K562 (cell line): ENCODE results near the gene ATF4. TPM values are rescaled to one million over a fixed set of nuclear protein-coding genes. Genes with fewer than 3 reads are reported as not detected.

ENCODE experiments used
- ASH1L ChIP-seq: fragments of 450-650 bp; IDR thresholded peaks from 2 replicates; pipeline ENCODE4 v1.6.1; 2018; ENCODE audit warnings: borderline replicate concordance, mild to moderate bottlenecking, low read depth; ENCODE audit not compliant: partially characterized antibody
- GATAD2A ChIP-seq: fragments of 450-650 bp; IDR thresholded peaks from 2 replicates; pipeline ENCODE4 v1.6.1; 2017
- HCFC1 ChIP-seq: IDR thresholded peaks from 2 replicates; pipeline ENCODE4 v1.6.1; 2012; ENCODE audit warnings: low read depth, low read length, improper control_type of control experiment
- HDAC3 ChIP-seq: fragments of 450-650 bp; IDR thresholded peaks from 2 replicates; pipeline ENCODE4 v1.6.1; 2018; ENCODE audit warnings: borderline replicate concordance, mild to moderate bottlenecking, moderate library complexity; ENCODE audit not compliant: partially characterized antibody
- HOXB6 ChIP-seq: fragments of 250-450 bp; sonication (Bioruptor Pico); IDR thresholded peaks from 2 replicates; pipeline ENCODE4 v1.5.1; 2022; ENCODE audit warnings: mild to moderate bottlenecking, borderline replicate concordance
- KDM5B ChIP-seq: fragments of 200-600 bp; sonication (generic); IDR thresholded peaks from 2 replicates; pipeline ENCODE4 v1.6.1; 2012; ENCODE audit warnings: low read depth, mild to moderate bottlenecking, moderate library complexity, low read length, control low read depth, inconsistent platforms; ENCODE audit not compliant: insufficient replicate concordance
- MTA1 ChIP-seq: fragments of 450-650 bp; IDR thresholded peaks from 2 replicates; pipeline ENCODE4 v1.6.1; 2017; ENCODE audit warnings: borderline replicate concordance
- MYNN ChIP-seq, 2 experiments: sonication (generic); formaldehyde crosslinking in 1 of 2; IDR thresholded peaks; 2 replicates each; pipeline versions ENCODE4 v1.5.0 to v1.6.1; 2016 to 2020; ENCODE audit warnings: antibody characterized with exemption in 1 of 2, missing genetic modification reagents in 1 of 2
- NELFE ChIP-seq: IDR thresholded peaks from 2 replicates; pipeline ENCODE4 v1.6.1; 2011; ENCODE audit warnings: mild to moderate bottlenecking; ENCODE audit not compliant: insufficient read depth, insufficient read length
- NFIC ChIP-seq: fragments of 450-650 bp; IDR thresholded peaks from 2 replicates; pipeline ENCODE4 v1.6.1; 2017; ENCODE audit warnings: mild to moderate bottlenecking, inconsistent platforms
- POLR2B ChIP-seq: fragments of 450-650 bp; IDR thresholded peaks from 2 replicates; pipeline ENCODE4 v1.6.1; 2018; ENCODE audit warnings: low read depth; ENCODE audit not compliant: partially characterized antibody
- ZBTB7A ChIP-seq: IDR thresholded peaks from 2 replicates; pipeline ENCODE4 v1.6.1; 2011; ENCODE audit warnings: low read depth, mild to moderate bottlenecking, low read length, moderate library complexity, borderline replicate concordance; ENCODE audit not compliant: control insufficient read depth
- ZC3H4 ChIP-seq: sonication (generic); formaldehyde crosslinking; IDR thresholded peaks from 2 replicates; pipeline ENCODE4 v1.9.0; 2021; ENCODE audit warnings: missing genetic modification reagents, borderline replicate concordance
- ZNF197 ChIP-seq: fragments of 200-800 bp; sonication (Bioruptor generic); IDR thresholded peaks from 2 replicates; pipeline ENCODE4 v1.6.1; 2016; ENCODE audit warnings: low read depth, missing genetic modification characterization, missing compliant biosample characterization
- ZNF699 ChIP-seq: fragments of 250-450 bp; sonication (Bioruptor Pico); IDR thresholded peaks from 2 replicates; pipeline ENCODE4 v1.8.0; 2021; ENCODE audit warnings: mild to moderate bottlenecking, moderate library complexity; ENCODE audit not compliant: insufficient replicate concordance
- ZNF830 ChIP-seq: fragments of 250-450 bp; sonication (Bioruptor Pico); IDR thresholded peaks from 2 replicates; pipeline ENCODE4 v1.5.0; 2021; ENCODE audit warnings: mild to moderate bottlenecking
- ZZZ3 ChIP-seq: fragments of 450-650 bp; IDR thresholded peaks from 2 replicates; pipeline ENCODE4 v1.6.1; 2016; ENCODE audit warnings: antibody characterized with exemption, mild to moderate bottlenecking, moderate library complexity
- polyA plus RNA-seq, 8 experiments: library from polyadenylated mRNA; depleted of rRNA in 4 of 8; stranded (reverse) in 5 of 8; unstranded in 3 of 8; fragments of >200 nt; fragmentation: Nextera tagmentation in 2 of 8; fragmentation: Illumina TruSeq in 1 of 8; extraction: Ambion mirVana in 2 of 8; extraction: Trizol in 1 of 8; gene quantifications; 2 replicates each; pipeline versions ENCODE4 v1.2.1 to v1.2.3, GENCODE V29; 2011 to 2014; ENCODE audit warnings: inconsistent platforms in 1 of 8, missing spikeins in 1 of 8
- total RNA-seq, 7 experiments: library from RNA; depleted of rRNA in 6 of 7; stranded (reverse); fragments of >200 nt in 6 of 7; fragmentation: Illumina TruSeq in 2 of 7; extraction: Trizol in 2 of 7; gene quantifications; 2 replicates each; pipeline versions ENCODE4 v1.2.1 to v1.2.3, GENCODE V29; 2011 to 2021; ENCODE audit warnings: low replicate concordance in 1 of 7
- TF ChIP-seq, protein P1 (sequence below): sonication (generic); formaldehyde crosslinking; IDR thresholded peaks from 2 replicates; pipeline ENCODE4 v1.8.0; 2022; ENCODE audit warnings: mild to moderate bottlenecking, missing genetic modification reagents
- TF ChIP-seq, protein P2 (sequence below): IDR thresholded peaks from 3 replicates; pipeline ENCODE4 v1.6.1; 2011; ENCODE audit warnings: borderline replicate concordance, mild to moderate bottlenecking; ENCODE audit not compliant: insufficient read length, insufficient read depth

ATF4 gene
- total and polyA plus RNA-seq, 9 of the 15 experiments (the other 6 are each of a cell fraction or from before 2014, with no cell fraction given), result 93.1 to 723 (median 355) TPM

DNA sequence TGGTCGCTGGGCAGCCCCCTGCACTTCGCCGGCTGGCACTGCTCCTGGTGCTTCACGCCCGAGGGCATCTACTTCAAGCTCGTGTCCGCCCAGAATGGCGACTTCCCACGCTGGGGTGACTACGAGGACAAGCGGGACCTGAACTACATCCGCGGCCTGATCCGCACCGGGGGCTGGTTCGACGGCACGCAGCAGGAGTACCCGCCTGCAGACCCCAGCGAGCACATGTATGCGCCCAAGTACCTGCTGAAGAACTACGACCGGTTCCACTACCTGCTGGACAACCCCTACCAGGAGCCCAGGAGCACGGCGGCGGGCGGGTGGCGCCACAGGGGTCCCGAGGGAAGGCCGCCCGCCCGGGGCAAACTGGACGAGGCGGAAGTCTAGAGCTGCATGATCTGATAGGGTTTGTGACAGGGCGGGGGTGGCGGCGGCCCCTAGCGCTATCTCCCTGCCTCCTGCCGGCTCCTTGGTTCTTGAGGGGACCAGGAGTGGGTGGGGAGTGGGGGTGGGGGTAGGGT, 31.7 kb upstream of the ATF4 start (continued):
- TF ChIP-seq HDAC3 (no peak), KDM5B (no peak), ZC3H4 (CRISPR knock-in tag) (no peak), HOXB6 (CRISPR knock-in tag) (no peak), MYNN (IDR thresholded peaks at IDR 0.05) (no peak), MYNN (CRISPR knock-in tag; IDR thresholded peaks at IDR 0.05) (no peak), ASH1L (no peak), NELFE (no peak), ZNF699 (CRISPR knock-in tag) (no peak), ZNF197 (CRISPR knock-in tag) (no peak), ZBTB7A (peak; percentile 74; the same call in 1 of the 2 replicates), ZNF830 (CRISPR knock-in tag) (no peak), ZZZ3 (no peak), GATAD2A (no peak), HCFC1 (no peak), MTA1 (no peak), NFIC (no peak), POLR2B (no peak)
- TF ChIP-seq, protein P1, sequence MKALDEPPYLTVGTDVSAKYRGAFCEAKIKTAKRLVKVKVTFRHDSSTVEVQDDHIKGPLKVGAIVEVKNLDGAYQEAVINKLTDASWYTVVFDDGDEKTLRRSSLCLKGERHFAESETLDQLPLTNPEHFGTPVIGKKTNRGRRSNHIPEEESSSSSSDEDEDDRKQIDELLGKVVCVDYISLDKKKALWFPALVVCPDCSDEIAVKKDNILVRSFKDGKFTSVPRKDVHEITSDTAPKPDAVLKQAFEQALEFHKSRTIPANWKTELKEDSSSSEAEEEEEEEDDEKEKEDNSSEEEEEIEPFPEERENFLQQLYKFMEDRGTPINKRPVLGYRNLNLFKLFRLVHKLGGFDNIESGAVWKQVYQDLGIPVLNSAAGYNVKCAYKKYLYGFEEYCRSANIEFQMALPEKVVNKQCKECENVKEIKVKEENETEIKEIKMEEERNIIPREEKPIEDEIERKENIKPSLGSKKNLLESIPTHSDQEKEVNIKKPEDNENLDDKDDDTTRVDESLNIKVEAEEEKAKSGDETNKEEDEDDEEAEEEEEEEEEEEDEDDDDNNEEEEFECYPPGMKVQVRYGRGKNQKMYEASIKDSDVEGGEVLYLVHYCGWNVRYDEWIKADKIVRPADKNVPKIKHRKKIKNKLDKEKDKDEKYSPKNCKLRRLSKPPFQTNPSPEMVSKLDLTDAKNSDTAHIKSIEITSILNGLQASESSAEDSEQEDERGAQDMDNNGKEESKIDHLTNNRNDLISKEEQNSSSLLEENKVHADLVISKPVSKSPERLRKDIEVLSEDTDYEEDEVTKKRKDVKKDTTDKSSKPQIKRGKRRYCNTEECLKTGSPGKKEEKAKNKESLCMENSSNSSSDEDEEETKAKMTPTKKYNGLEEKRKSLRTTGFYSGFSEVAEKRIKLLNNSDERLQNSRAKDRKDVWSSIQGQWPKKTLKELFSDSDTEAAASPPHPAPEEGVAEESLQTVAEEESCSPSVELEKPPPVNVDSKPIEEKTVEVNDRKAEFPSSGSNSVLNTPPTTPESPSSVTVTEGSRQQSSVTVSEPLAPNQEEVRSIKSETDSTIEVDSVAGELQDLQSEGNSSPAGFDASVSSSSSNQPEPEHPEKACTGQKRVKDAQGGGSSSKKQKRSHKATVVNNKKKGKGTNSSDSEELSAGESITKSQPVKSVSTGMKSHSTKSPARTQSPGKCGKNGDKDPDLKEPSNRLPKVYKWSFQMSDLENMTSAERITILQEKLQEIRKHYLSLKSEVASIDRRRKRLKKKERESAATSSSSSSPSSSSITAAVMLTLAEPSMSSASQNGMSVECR (CRISPR knock-in tag), result no peak
- TF ChIP-seq, protein P2, sequence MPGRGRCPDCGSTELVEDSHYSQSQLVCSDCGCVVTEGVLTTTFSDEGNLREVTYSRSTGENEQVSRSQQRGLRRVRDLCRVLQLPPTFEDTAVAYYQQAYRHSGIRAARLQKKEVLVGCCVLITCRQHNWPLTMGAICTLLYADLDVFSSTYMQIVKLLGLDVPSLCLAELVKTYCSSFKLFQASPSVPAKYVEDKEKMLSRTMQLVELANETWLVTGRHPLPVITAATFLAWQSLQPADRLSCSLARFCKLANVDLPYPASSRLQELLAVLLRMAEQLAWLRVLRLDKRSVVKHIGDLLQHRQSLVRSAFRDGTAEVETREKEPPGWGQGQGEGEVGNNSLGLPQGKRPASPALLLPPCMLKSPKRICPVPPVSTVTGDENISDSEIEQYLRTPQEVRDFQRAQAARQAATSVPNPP, result no peak
